Panc1 (cell line): ENCODE results near the gene HSF5.

Source experiments
- POLR2AphosphoS5 ChIP-seq: IDR thresholded peaks from 2 replicates; pipeline ENCODE4 v1.6.1; 2012; ENCODE audit warnings: mild to moderate bottlenecking, low read depth, low read length, moderate library complexity
- SIN3A ChIP-seq: IDR thresholded peaks from 2 replicates; pipeline ENCODE4 v1.6.1; 2012; ENCODE audit warnings: low read depth, mild to moderate bottlenecking, low read length, moderate library complexity, borderline replicate concordance; ENCODE audit not compliant: insufficient read depth
- TCF7L2 ChIP-seq: IDR thresholded peaks from 2 replicates; pipeline ENCODE4 v1.6.1; 2011; ENCODE audit warnings: mild to moderate bottlenecking, low read depth, low read length, inconsistent platforms
- TF ChIP-seq, protein P1 (sequence below), 2 experiments: IDR thresholded peaks; 2 replicates each; pipeline ENCODE4 v1.6.1; 2011 to 2012; ENCODE audit warnings: low read depth in 2 of 2, control low read depth in 1 of 2, low read length in 1 of 2, mild to moderate bottlenecking in 1 of 2, moderate library complexity in 1 of 2; ENCODE audit not compliant: insufficient read depth in 1 of 2
- TF ChIP-seq, protein P2 (sequence below): fragments of 450-650 bp; IDR thresholded peaks from 2 replicates; pipeline ENCODE4 v1.5.1; 2017; ENCODE audit warnings: mild to moderate bottlenecking

DNA sequence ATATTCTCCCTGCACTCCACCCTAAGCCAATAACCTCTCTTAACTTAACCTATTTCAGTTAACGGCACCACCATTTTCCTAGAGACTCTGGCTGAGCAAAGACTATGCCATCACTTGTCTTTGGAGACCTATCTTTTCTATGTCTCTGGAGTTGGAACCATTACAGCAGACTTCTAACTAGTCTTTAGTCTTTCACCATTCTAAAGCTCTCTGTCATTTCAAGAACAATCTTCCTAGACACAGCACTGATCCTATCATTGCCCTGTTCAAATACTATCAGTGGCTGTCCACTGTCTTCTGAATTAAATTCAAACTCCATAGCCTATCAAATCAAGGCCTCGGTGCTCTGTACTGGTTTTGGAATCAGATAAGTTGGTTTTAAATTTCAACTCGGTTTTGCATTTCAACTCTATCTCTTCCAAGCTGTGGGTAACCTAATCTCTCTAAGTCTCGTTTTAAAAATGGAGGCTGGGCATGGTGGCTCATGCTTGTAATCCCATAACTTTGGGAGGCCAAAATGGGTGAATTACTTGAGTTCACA, 102.8 kb downstream of the HSF5 start:
- TF ChIP-seq, protein P1, sequence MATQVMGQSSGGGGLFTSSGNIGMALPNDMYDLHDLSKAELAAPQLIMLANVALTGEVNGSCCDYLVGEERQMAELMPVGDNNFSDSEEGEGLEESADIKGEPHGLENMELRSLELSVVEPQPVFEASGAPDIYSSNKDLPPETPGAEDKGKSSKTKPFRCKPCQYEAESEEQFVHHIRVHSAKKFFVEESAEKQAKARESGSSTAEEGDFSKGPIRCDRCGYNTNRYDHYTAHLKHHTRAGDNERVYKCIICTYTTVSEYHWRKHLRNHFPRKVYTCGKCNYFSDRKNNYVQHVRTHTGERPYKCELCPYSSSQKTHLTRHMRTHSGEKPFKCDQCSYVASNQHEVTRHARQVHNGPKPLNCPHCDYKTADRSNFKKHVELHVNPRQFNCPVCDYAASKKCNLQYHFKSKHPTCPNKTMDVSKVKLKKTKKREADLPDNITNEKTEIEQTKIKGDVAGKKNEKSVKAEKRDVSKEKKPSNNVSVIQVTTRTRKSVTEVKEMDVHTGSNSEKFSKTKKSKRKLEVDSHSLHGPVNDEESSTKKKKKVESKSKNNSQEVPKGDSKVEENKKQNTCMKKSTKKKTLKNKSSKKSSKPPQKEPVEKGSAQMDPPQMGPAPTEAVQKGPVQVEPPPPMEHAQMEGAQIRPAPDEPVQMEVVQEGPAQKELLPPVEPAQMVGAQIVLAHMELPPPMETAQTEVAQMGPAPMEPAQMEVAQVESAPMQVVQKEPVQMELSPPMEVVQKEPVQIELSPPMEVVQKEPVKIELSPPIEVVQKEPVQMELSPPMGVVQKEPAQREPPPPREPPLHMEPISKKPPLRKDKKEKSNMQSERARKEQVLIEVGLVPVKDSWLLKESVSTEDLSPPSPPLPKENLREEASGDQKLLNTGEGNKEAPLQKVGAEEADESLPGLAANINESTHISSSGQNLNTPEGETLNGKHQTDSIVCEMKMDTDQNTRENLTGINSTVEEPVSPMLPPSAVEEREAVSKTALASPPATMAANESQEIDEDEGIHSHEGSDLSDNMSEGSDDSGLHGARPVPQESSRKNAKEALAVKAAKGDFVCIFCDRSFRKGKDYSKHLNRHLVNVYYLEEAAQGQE (IDR thresholded peaks at IDR 0.05; ENCODE audit: insufficient read depth in 1 of 2, low read depth in 2 of 2, low read length in 1 of 2), result no peak
- TF ChIP-seq, protein P2, sequence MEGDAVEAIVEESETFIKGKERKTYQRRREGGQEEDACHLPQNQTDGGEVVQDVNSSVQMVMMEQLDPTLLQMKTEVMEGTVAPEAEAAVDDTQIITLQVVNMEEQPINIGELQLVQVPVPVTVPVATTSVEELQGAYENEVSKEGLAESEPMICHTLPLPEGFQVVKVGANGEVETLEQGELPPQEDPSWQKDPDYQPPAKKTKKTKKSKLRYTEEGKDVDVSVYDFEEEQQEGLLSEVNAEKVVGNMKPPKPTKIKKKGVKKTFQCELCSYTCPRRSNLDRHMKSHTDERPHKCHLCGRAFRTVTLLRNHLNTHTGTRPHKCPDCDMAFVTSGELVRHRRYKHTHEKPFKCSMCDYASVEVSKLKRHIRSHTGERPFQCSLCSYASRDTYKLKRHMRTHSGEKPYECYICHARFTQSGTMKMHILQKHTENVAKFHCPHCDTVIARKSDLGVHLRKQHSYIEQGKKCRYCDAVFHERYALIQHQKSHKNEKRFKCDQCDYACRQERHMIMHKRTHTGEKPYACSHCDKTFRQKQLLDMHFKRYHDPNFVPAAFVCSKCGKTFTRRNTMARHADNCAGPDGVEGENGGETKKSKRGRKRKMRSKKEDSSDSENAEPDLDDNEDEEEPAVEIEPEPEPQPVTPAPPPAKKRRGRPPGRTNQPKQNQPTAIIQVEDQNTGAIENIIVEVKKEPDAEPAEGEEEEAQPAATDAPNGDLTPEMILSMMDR, result no peak
- TF ChIP-seq POLR2AphosphoS5 (no peak), TCF7L2 (no peak), SIN3A (no peak)
